ENCODE measurements around the gene SNTA1. TPM values are rescaled to one million over a fixed set of nuclear protein-coding genes. Genes with fewer than 3 reads are reported as not detected.
"Not testable (repeated sequence)": the region's sequence is repeated elsewhere in the genome, so short reads cannot be mapped to it uniquely, and the experiment has no call there.

The SNTA1 gene
- total RNA-seq, 1 experiment from 2014 or later: 32.4 TPM

- no peak for DNase-seq (ENCODE audit: low read depth)
Observed at GRCh38 chr20:33393609-33394008, 50.0 kb downstream of the SNTA1 start.

DNA sequence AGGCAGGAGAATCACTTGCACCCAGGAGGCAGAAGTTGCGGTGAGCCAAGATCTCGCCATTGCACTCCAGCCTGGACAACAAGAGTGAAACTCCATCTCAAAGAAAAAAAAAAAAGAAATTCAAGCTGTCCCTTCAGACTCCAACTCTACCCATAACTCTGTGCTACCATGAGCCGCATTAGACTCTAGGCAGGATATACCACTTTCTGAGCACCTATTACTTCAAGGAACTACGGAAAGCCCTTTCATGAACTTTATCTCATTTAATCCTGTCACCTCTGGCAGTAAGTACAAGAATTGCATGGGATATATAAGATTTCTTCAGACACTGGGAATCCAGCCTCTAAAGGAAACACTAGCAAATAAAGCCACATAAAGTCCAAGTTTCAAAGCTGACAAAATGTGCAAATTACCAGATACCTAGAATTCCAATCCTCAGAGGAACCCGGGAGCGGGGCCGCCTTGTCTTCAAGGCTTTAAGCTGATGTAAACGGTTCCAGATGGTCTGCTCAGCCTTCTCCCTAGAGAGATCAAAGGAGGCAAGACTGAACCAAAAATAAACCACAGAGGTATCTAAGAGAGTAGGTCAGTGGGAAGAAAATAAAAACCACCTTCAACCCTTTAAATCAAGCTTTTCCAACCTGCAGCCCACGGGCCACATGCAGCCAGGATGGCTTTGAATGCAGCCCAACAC is 51.7 kb downstream of the SNTA1 start:
- DNase-seq (ENCODE audit: low read depth): no peak

- DNase-seq (ENCODE audit: low read depth): not testable (repeated sequence)
Observed at GRCh38 chr20:33389326-33389725, 54.2 kb downstream of the SNTA1 start.

DNA sequence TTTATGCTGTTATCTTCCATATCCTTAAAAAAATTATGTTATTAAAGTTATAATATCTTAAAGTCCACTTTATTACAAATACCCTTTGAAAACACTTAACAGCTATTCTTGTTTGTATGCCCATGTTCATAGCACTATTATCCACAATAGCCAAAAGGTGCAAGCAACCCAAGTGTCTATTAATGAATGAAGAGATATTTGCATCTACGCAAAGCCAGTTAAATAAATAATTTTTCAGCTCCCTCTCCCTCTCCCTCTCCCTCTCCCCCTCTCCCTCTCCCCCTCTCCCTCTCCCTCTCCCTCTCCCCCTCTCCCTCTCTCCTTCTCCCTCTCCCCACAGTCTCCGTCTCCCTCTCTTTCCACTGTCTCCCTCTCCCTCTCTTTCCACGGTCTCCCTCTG is 55.3 kb downstream of the SNTA1 start:
- DNase-seq (ENCODE audit: low read depth): no peak

DNA sequence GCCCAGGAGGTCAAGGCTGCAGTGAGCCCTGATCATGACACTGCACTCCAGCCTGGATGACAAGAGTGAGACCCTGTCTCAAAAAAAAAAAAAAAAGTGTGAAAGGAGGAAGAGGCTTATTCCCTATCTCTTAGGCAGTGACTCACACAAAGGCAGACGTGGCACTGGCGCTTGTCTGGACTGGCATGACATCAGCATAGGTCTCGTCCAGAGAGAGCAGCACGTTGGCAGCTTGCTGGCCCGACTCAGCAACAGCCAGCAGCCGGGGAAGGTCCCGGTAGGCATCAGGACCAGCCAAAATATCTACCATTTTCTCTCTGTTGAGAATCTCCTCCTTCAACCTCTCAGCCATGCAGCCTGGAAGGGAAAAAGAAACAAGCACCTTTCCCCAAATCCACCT is 56.4 kb downstream of the SNTA1 start:
- DNase-seq (ENCODE audit: low read depth): peak; percentile 87

DNA sequence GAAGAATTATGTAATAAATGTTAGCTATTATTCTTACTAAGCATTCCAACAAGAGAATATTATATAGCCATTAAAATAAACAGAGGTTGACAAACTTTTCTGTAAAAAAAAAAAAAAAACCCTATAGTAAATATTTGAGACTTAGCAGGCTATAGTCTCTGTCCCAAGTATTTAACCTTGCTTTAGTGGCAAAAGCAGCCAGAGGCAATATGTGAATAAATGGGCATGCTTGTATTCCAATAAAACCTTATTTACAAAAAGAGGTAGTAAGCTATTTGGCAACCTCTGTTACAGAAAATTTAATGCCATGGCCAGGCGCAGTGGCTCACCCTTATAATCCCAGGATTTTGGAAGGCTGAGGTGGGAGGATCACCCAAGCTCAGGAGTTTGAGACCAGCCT is 56.9 kb downstream of the SNTA1 start:
- no peak for DNase-seq (ENCODE audit: low read depth)

- DNase-seq (ENCODE audit: low read depth): no peak
Observed at GRCh38 chr20:33377366-33377765, 66.2 kb downstream of the SNTA1 start.

DNA sequence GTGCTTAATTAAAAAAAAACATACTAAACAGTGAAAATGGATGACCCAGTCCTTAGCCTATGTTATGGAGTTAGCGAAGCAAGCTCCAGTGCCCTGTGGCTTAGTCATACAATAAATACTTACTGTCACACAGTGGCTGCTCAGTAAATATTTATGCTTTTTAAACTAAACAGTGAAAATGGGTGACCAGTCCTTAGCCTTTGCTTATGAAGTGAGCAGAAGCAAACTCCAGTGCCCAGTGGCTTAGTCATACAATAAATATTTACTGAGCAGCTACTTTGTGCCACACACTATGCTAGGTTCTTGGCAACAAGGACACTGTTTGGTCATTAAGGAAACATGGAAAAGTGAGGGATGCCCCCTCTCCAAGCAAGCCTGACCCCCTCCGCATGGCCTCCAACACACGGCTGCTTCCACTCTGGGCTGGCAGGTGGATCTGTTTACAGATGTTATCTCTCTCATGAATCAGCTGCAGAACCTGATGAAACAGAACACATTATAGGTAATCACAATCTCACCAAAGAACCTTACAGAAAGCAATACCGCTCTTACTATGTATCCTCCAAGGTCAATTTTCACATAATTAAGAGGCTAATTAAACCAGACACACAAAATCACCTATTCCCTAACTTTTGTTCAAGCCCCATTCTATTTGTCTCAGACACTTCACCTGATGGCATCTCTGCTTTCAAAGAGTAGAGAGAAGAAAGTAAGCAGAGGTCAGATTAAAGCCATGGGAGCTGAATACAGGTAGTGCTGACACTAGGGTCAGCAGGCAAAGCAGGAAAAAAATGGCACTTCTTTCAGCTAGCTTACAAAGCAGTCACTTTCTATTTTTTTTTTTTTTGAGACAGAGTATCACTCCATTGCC is 69.6 kb downstream of the SNTA1 start:
- DNase-seq (ENCODE audit: low read depth): peak; percentile 98

DNA sequence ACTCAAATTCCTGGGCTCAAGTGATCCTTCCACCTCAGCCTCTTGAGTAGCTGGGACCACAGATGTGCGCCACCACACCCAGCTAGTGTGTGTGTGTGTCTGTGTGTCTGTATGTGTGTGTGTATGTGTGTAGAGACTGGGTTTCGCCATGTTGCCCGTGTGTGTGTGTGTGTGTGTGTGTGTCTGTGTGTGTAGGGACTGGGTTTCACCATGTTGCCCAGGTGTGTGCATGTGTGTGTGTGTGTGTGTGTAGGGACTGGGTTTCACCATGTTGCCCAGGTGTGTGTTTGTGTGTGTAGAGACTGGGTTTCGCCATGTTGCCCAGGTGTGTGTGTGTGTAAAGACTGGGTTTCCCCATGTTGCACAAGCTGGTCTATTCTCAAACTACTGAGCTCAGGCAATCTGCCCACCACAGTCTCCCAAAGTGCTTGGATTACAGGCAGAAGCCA is 70.5 kb downstream of the SNTA1 start:
- peak; percentile 48 for DNase-seq (ENCODE audit: low read depth)

DNA sequence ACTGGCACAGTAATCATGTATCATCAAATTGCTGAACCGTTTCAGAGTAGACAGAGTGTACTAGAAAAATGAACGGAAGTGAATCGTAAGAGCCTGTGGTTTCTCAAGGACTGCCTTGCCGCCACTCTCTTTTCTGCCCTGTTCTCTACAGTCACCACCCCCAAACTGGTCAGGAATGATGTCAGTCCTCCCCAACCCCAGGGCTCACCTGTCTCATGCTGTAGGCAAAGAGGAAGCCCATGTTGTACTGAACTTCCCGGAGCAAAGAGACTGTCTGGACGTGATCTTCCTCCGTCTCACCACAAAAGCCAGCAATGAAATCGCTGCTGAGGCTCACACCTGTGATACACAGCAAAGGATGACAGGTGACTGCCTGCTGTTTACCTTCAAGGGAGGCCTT is 73.3 kb downstream of the SNTA1 start:
- peak; percentile 57 for DNase-seq (ENCODE audit: low read depth)

DNA sequence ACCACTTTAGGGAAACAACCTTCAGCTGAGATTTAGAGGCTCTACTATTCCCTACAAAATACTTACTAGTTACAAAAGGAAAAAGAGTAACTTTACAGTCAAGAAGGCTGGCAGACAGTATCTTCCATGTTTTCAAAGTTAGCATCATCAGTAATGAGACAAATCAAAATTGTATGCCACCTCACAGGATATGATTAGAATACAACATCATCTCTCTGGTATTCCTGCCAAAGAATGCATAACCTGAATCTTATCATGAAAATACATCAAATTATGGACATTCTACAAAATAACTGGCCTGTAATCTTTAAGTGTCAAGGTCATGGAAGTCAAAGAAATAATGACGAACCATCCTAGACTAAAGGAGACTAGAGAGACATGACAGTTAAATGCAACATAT is 80.7 kb downstream of the SNTA1 start:
- DNase-seq (ENCODE audit: low read depth): no peak

DNA sequence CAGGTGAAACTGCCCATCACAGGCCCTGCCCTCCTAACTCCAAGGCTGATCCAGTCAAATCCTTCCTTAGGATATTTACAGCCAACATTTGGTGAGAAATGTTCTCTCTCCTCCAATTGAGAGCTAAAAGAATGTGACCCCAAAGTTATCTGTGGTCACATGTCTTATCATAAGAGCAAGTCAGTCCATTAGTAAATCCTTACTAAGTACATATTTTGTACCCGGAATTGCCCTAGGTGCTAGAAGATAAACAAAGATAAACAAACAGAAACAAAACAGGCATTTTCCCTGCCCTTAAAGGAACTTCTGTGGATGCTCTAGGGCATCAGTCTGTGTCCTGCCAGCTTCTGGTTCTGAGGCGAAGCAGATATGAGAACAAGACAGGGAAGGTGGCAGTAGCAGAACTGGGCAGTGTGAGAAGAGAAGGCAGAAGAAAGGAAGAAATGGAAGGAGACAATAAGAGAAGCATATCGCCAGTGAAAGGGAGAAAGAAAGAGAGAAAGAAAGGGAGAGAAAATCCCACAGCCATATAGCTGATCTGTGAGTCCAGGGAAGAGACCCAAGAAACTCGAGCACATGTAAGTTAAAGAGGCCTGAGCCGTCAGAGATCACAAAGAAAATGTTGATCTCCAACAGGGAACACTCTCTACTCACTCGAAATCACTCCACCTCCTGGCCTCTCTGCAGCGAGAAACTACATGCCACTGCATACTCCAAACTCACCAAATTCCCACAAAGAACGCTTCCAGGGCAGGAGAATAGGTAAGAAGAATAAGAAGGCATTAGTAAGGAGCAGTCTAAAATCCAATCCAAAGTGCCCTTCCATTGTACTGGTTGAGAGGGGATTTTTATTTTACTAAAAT is 83.9 kb downstream of the SNTA1 start:
- DNase-seq (ENCODE audit: low read depth): peak; percentile 8

Other genes with a start within 250 kb of the SNTA1 start
- not detected in 2 replicates for gene BPIFA3, start 226.4 kb downstream of the SNTA1 start, total RNA-seq (2014; rRNA removed; shearing (Covaris generic))
- gene BPIFA1, start 207.8 kb downstream of the SNTA1 start, total RNA-seq (2014; rRNA removed; shearing (Covaris generic)): not detected in 2 replicates
- gene BPIFB1, start 160.5 kb downstream of the SNTA1 start, total RNA-seq (2014; rRNA removed; shearing (Covaris generic)): not detected in 2 replicates
- gene CDK5RAP1, start 42.2 kb downstream of the SNTA1 start, total RNA-seq (2014; rRNA removed; shearing (Covaris generic)): 20.5 and 28.5 TPM in 2 replicates
- gene CBFA2T2, start 46.3 kb upstream of the SNTA1 start, total RNA-seq (2014; rRNA removed; shearing (Covaris generic)): 7.5 and 13.8 TPM in 2 replicates
- 0.12 TPM in 1 of 2 replicates, not detected in the other for gene C20orf144, start 218.6 kb upstream of the SNTA1 start, total RNA-seq (2014; rRNA removed; shearing (Covaris generic))
- not detected in 2 replicates for gene ACTL10, start 223.2 kb upstream of the SNTA1 start, total RNA-seq (2014; rRNA removed; shearing (Covaris generic))
- 32.0 and 60.5 TPM in 2 replicates for gene NECAB3, start 230.7 kb upstream of the SNTA1 start, total RNA-seq (2014; rRNA removed; shearing (Covaris generic))
- gene E2F1, start 242.6 kb upstream of the SNTA1 start, total RNA-seq (2014; rRNA removed; shearing (Covaris generic)): 46.3 and 67.8 TPM in 2 replicates

Measured in M059J (cell line).